ENCODE results near the gene YRDC.
A peak's percentile ranks its signal among the peaks of the same experiment; 100 is the strongest.

The YRDC gene

GRCh38 chr1:37845049-37845646 lies 37.1 kb upstream of the YRDC start:
- Histone ChIP-seq H3K27ac (ENCODE audit: extremely low read depth, low read depth, low read length) (no peak overlapping the region), H3K9me3 (ENCODE audit: control insufficient read depth, insufficient read depth, low read depth, low read length) (no peaks in the 10 kb centered on the region), H3K4me1 (ENCODE audit: control insufficient read depth, insufficient read depth, low read length) (no peaks in the 10 kb centered on the region), H3K36me3 (ENCODE audit: control insufficient read depth in 2 of 2, insufficient read depth in 1 of 2, low read length in 2 of 2) (peaks cover 4 to 51% of the 10 kb centered on the region in 2 experiments; a peak in 2 of 3 replicates), H3K4me3 (ENCODE audit: low read depth, low read length) (no peak overlapping the region)
- ChIA-PET POLR2A (interaction anchor here (0.8 kb wide), 1 partner anchor 14 kb away, joined by 3 read pairs; the partner anchor contains the start of gene MTF1), CTCF (interaction anchor here (1.0 kb wide), 1 partner anchor 14 kb away, joined by 5 read pairs; the partner anchor contains the start of gene MTF1)
- no peak for TF ChIP-seq ZNF530 (tag by site-specific recombination; IDR thresholded peaks at IDR 0.05; ENCODE audit: low read depth)
- TF ChIP-seq PRDM1 (tag by site-specific recombination; IDR thresholded peaks at IDR 0.05) = peak; percentile 60

- Histone ChIP-seq H3K36me3 (ENCODE audit: control insufficient read depth in 2 of 2, insufficient read depth in 1 of 2, low read length in 2 of 2) (peaks cover under 1 to 52% of the 10 kb centered on the region in 2 experiments; a peak in 2 of 3 replicates), H3K9me3 (ENCODE audit: control insufficient read depth, insufficient read depth, low read depth, low read length) (no peaks in the 10 kb centered on the region), H3K4me1 (ENCODE audit: control insufficient read depth, insufficient read depth, low read length) (no peaks in the 10 kb centered on the region), H3K27ac (ENCODE audit: extremely low read depth, low read depth, low read length) (no peak overlapping the region), H3K4me3 (ENCODE audit: low read depth, low read length) (no peak overlapping the region)
- CTCF ChIA-PET = interaction anchor here (1.0 kb wide), 1 partner anchor 15 kb away, joined by 5 read pairs; the partner anchor contains the start of gene MTF1
- POLR2A ChIA-PET = interaction anchor here (0.8 kb wide), 1 partner anchor 15 kb away, joined by 3 read pairs; the partner anchor contains the start of gene MTF1
- TF ChIP-seq ZNF792 (tag by site-specific recombination; IDR thresholded peaks at IDR 0.05) (no peak), ZNF350 (tag by site-specific recombination; IDR thresholded peaks at IDR 0.05) (no peak), ZSCAN23 (tag by site-specific recombination; IDR thresholded peaks at IDR 0.05) (no peak), ZNF121 (tag by site-specific recombination; IDR thresholded peaks at IDR 0.05) (no peak), ZNF2 (tag by site-specific recombination; IDR thresholded peaks at IDR 0.05) (no peak), ZNF518A (tag by site-specific recombination; conservative IDR thresholded peaks at IDR 0.05; ENCODE audit: low read depth) (no peak), ZNF398 (tag by site-specific recombination; IDR thresholded peaks at IDR 0.05) (no peak), ZNF416 (tag by site-specific recombination; IDR thresholded peaks at IDR 0.05) (no peak)
Measured at GRCh38 chr1:37844536-37844935, 36.5 kb upstream of the YRDC start.

GRCh38 chr1:37841652-37842051 lies 33.6 kb upstream of the YRDC start:
- Histone ChIP-seq H3K27ac (ENCODE audit: extremely low read depth, low read depth, low read length) (no peak overlapping the region), H3K36me3 (ENCODE audit: control insufficient read depth in 2 of 2, insufficient read depth in 1 of 2, low read length in 2 of 2) (peaks cover 13 to 54% of the 10 kb centered on the region in 2 experiments), H3K4me3 (ENCODE audit: low read depth, low read length) (no peak overlapping the region), H3K9me3 (ENCODE audit: control insufficient read depth, insufficient read depth, low read depth, low read length) (no peaks in the 10 kb centered on the region), H3K4me1 (ENCODE audit: control insufficient read depth, insufficient read depth, low read length) (no peaks in the 10 kb centered on the region)
- POLR2A ChIA-PET = interaction anchor here (1.3 to 1.8 kb wide), 2 partner anchors 18 to 34 kb away, joined by 4 to 7 read pairs; partner anchors contain the start of genes C1orf122, MTF1 and YRDC
- TF ChIP-seq ZNF26 (tag by site-specific recombination; IDR thresholded peaks at IDR 0.05) = no peak
- TF ChIP-seq ZNF518A (tag by site-specific recombination; conservative IDR thresholded peaks at IDR 0.05; ENCODE audit: low read depth) = no peak
- CTCF ChIA-PET = interaction anchor here (1.7 kb wide), 1 partner anchor 30 kb away, joined by 7 read pairs; no protein-coding TSS in a partner anchor

All from HEK293 (cell line).